ENCODE data around the gene ZNFX1.
"Not testable (repeated sequence)": the region's sequence is repeated elsewhere in the genome, so short reads cannot be mapped to it uniquely, and the experiment has no call there.

The ZNFX1 gene

GRCh38 chr20:49278036-49278817, at the start of gene ZNFX1:
TSS of gene ZNFX1 (minus strand) at chr20:49278057. CDS start at chr20:49275839, 2,218 bp downstream.
- Mint-ChIP-seq H3K9me3 (peaks cover 20 to 23% of the 10 kb centered on the region in 2 donors), H3K27me3 (peaks cover 0 to 5% of the 10 kb centered on the region in 2 donors), H3K36me3 (peaks cover 60 to 72% of the 10 kb centered on the region in 2 donors), H3K27ac (peak within 1 kb of the TSS; percentile 99), H3K4me3 (peak within 1 kb of the TSS; percentile 92 to 95), H3K4me1 (peaks cover 42 to 58% of the 10 kb centered on the region in 2 donors)
- DNase-seq (peak; percentile 97), ATAC-seq (replicated peaks) (peak; percentile 74 to 82)

- DNase-seq (no peak), ATAC-seq (replicated peaks) (no peak)
- Mint-ChIP-seq H3K4me3 (no peak overlapping the region), H3K4me1 (no peaks in the 10 kb centered on the region), H3K27me3 (peaks cover 51 to 53% of the 10 kb centered on the region in 2 donors), H3K36me3 (no peaks in the 10 kb centered on the region), H3K27ac (no peak overlapping the region), H3K9me3 (no peaks in the 10 kb centered on the region)
Observed at GRCh38 chr20:49326026-49326425, 48.2 kb upstream of the ZNFX1 start.

- Mint-ChIP-seq H3K4me3 (no peak overlapping the region), H3K27ac (no peak overlapping the region), H3K36me3 (no peaks in the 10 kb centered on the region), H3K27me3 (peaks cover 51 to 60% of the 10 kb centered on the region in 2 donors), H3K9me3 (no peaks in the 10 kb centered on the region), H3K4me1 (peaks cover under 1 to 5% of the 10 kb centered on the region in 2 donors)
- ATAC-seq (replicated peaks), result no peak
- DNase-seq, result no peak
Observed at GRCh38 chr20:49324306-49324705, 46.4 kb upstream of the ZNFX1 start.

GRCh38 chr20:49323622-49324238, 45.9 kb upstream of the ZNFX1 start:
- H3K27me3 Mint-ChIP-seq, result peaks cover 52 to 60% of the 10 kb centered on the region in 2 donors
- H3K4me1 Mint-ChIP-seq, result peaks cover 4 to 10% of the 10 kb centered on the region in 2 donors
- ATAC-seq (replicated peaks) (peak; percentile 51 to 55), DNase-seq (no peak)
- H3K36me3 Mint-ChIP-seq, result no peaks in the 10 kb centered on the region
- no peaks in the 10 kb centered on the region for H3K9me3 Mint-ChIP-seq
- no peak overlapping the region for H3K27ac Mint-ChIP-seq
- H3K4me3 Mint-ChIP-seq, result no peak overlapping the region

- Mint-ChIP-seq H3K36me3 (no peaks in the 10 kb centered on the region), H3K9me3 (no peaks in the 10 kb centered on the region), H3K27me3 (peaks cover 52 to 62% of the 10 kb centered on the region in 2 donors), H3K4me1 (peaks cover 7 to 19% of the 10 kb centered on the region in 2 donors), H3K4me3 (no peak overlapping the region), H3K27ac (no peak overlapping the region)
- ATAC-seq (replicated peaks) (no peak), DNase-seq (no peak)
Observed at GRCh38 chr20:49320460-49320859, 42.6 kb upstream of the ZNFX1 start.

- no peak overlapping the region for H3K27ac Mint-ChIP-seq
- H3K36me3 Mint-ChIP-seq, result no peaks in the 10 kb centered on the region
- peak overlapping the region; percentile 65 to 81 for H3K4me3 Mint-ChIP-seq
- H3K9me3 Mint-ChIP-seq, result no peaks in the 10 kb centered on the region
- ATAC-seq (replicated peaks), result no peak
- no peak for DNase-seq
- peaks cover 7 to 19% of the 10 kb centered on the region in 2 donors for H3K4me1 Mint-ChIP-seq
- H3K27me3 Mint-ChIP-seq, result peaks cover 46 to 59% of the 10 kb centered on the region in 2 donors
Observed at GRCh38 chr20:49319208-49319809, 41.5 kb upstream of the ZNFX1 start.

GRCh38 chr20:49318430-49319207, 40.8 kb upstream of the ZNFX1 start:
- Mint-ChIP-seq H3K27me3 (peaks cover 48 to 59% of the 10 kb centered on the region in 2 donors), H3K36me3 (no peaks in the 10 kb centered on the region), H3K4me1 (peaks cover 7 to 19% of the 10 kb centered on the region in 2 donors), H3K9me3 (no peaks in the 10 kb centered on the region), H3K4me3 (peak overlapping the region; percentile 81 to 83), H3K27ac (no peak overlapping the region)
- peak; percentile 38 to 45 for ATAC-seq (replicated peaks)
- DNase-seq, result no peak

- Mint-ChIP-seq H3K4me1 (peaks cover 7 to 19% of the 10 kb centered on the region in 2 donors), H3K36me3 (no peaks in the 10 kb centered on the region), H3K27ac (no peak overlapping the region), H3K27me3 (peaks cover 47 to 59% of the 10 kb centered on the region in 2 donors), H3K9me3 (no peaks in the 10 kb centered on the region), H3K4me3 (peak overlapping the region; percentile 81 to 83)
- DNase-seq (no peak), ATAC-seq (replicated peaks) (peak in 1 of 2 donors; percentile 18)
Observed at GRCh38 chr20:49318091-49318429, 40.2 kb upstream of the ZNFX1 start.

GRCh38 chr20:49316704-49317103, 38.8 kb upstream of the ZNFX1 start:
- Mint-ChIP-seq H3K27me3 (peaks cover 37 to 47% of the 10 kb centered on the region in 2 donors), H3K4me1 (peaks cover 7 to 19% of the 10 kb centered on the region in 2 donors), H3K9me3 (no peaks in the 10 kb centered on the region), H3K4me3 (no peak overlapping the region), H3K27ac (no peak overlapping the region), H3K36me3 (no peaks in the 10 kb centered on the region)
- ATAC-seq (replicated peaks) (no peak), DNase-seq (no peak)

- no peak for DNase-seq
- Mint-ChIP-seq H3K27ac (no peak overlapping the region), H3K4me1 (peaks cover 7 to 19% of the 10 kb centered on the region in 2 donors), H3K9me3 (peaks cover 6% of the 10 kb centered on the region in 2 donors), H3K36me3 (peaks cover 6% of the 10 kb centered on the region in 2 donors), H3K4me3 (no peak overlapping the region), H3K27me3 (peaks cover 34 to 43% of the 10 kb centered on the region in 2 donors)
- ATAC-seq (replicated peaks), result no peak
Observed at GRCh38 chr20:49315580-49315979, 37.7 kb upstream of the ZNFX1 start.

- DNase-seq; H3K9me3 Mint-ChIP-seq; ATAC-seq (replicated peaks); H3K27ac Mint-ChIP-seq; H3K36me3 Mint-ChIP-seq; H3K4me3 Mint-ChIP-seq: not testable (repeated sequence)
- Mint-ChIP-seq H3K4me1 (peaks cover 6 to 12% of the 10 kb centered on the region in 2 donors), H3K27me3 (peaks cover 34 to 40% of the 10 kb centered on the region in 2 donors)
Observed at GRCh38 chr20:49314052-49314451, 36.2 kb upstream of the ZNFX1 start.

- Mint-ChIP-seq H3K9me3 (peaks cover 9% of the 10 kb centered on the region in 2 donors), H3K27ac (no peak overlapping the region), H3K27me3 (peaks cover 27 to 32% of the 10 kb centered on the region in 2 donors), H3K36me3 (peaks cover 6 to 8% of the 10 kb centered on the region in 2 donors), H3K4me3 (no peak overlapping the region), H3K4me1 (peaks cover 3 to 5% of the 10 kb centered on the region in 2 donors)
- no peak for DNase-seq
- ATAC-seq (replicated peaks), result no peak
Observed at GRCh38 chr20:49313283-49313682, 35.4 kb upstream of the ZNFX1 start.

GRCh38 chr20:49312661-49313060, 34.8 kb upstream of the ZNFX1 start:
- no peak for DNase-seq
- Mint-ChIP-seq H3K4me1 (peaks cover 0 to 3% of the 10 kb centered on the region in 2 donors), H3K27me3 (peaks cover 22 to 29% of the 10 kb centered on the region in 2 donors), H3K9me3 (peaks cover 9% of the 10 kb centered on the region in 2 donors), H3K27ac (no peak overlapping the region), H3K4me3 (no peak overlapping the region), H3K36me3 (peaks cover 6 to 8% of the 10 kb centered on the region in 2 donors)
- no peak for ATAC-seq (replicated peaks)

- DNase-seq (no peak), ATAC-seq (replicated peaks) (no peak)
- peaks cover 18 to 22% of the 10 kb centered on the region in 2 donors for H3K27me3 Mint-ChIP-seq
- H3K36me3 Mint-ChIP-seq, result peaks cover 6 to 8% of the 10 kb centered on the region in 2 donors
- no peak overlapping the region for H3K27ac Mint-ChIP-seq
- H3K4me1 Mint-ChIP-seq, result peaks cover 4 to 6% of the 10 kb centered on the region in 2 donors
- peaks cover 9% of the 10 kb centered on the region in 2 donors for H3K9me3 Mint-ChIP-seq
- no peak overlapping the region for H3K4me3 Mint-ChIP-seq
Observed at GRCh38 chr20:49310705-49311104, 32.8 kb upstream of the ZNFX1 start.

Data from stimulated activated naive B cell treated with anti-CD40 and anti-IgM and Interleukin-4, amounts not matched to agents 10 μg/mL and 1 μg/mL and 100 μg/mL, for 72 hours (primary cell).